GM13977 (cell line): Measurements from ENCODE around the gene USP36.
A peak's percentile ranks its signal among the peaks of the same experiment; 100 is the strongest.

ENCODE experiments used
- DNase-seq: peaks from one replicate; pipeline ENCODE4 v3.0.0; 2012; ENCODE audit warnings: low spot score
- in situ Hi-C: fragments of 300-500 bp; cut with MboI; formaldehyde crosslinking; loops from one replicate; pipeline ENCODE4 v1.12.0; 2022; ENCODE audit warnings: low sequenced_read_pairs, low pct_unique_long_range_greater_than_20kb, mixed read lengths, inconsistent platforms; ENCODE audit not compliant: unreplicated experiment
- TF ChIP-seq, protein P1 (sequence below): IDR thresholded peaks from 2 replicates; pipeline ENCODE4 v1.5.1; 2012; ENCODE audit warnings: mild to moderate bottlenecking, control low read depth; ENCODE audit not compliant: insufficient read depth; ENCODE audit errors: extremely low read depth, missing control alignments

USP36 gene

DNA sequence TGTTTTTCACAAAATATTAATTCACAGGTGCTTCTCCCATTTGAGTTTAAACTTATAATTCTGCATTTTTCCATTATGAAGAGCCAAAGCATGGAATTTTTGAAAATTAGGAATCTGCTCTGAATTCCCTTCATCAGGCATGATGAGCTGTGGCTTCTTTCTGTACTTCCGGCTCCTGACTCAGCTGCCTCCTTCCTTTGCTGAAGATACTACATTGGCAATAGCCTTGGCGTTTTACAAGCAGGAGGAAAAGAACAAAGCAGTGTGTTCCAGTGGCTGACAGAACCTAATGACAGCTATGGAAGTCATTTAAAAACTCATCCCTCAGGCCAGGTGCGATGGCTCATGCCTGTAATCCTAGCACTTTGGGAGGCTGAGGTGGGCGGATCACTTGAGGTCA lies 18.4 kb upstream of the USP36 start:
- in situ Hi-C loops = no loop called here
- no peak for DNase-seq
- TF ChIP-seq, protein P1, sequence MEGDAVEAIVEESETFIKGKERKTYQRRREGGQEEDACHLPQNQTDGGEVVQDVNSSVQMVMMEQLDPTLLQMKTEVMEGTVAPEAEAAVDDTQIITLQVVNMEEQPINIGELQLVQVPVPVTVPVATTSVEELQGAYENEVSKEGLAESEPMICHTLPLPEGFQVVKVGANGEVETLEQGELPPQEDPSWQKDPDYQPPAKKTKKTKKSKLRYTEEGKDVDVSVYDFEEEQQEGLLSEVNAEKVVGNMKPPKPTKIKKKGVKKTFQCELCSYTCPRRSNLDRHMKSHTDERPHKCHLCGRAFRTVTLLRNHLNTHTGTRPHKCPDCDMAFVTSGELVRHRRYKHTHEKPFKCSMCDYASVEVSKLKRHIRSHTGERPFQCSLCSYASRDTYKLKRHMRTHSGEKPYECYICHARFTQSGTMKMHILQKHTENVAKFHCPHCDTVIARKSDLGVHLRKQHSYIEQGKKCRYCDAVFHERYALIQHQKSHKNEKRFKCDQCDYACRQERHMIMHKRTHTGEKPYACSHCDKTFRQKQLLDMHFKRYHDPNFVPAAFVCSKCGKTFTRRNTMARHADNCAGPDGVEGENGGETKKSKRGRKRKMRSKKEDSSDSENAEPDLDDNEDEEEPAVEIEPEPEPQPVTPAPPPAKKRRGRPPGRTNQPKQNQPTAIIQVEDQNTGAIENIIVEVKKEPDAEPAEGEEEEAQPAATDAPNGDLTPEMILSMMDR = no peak

DNA sequence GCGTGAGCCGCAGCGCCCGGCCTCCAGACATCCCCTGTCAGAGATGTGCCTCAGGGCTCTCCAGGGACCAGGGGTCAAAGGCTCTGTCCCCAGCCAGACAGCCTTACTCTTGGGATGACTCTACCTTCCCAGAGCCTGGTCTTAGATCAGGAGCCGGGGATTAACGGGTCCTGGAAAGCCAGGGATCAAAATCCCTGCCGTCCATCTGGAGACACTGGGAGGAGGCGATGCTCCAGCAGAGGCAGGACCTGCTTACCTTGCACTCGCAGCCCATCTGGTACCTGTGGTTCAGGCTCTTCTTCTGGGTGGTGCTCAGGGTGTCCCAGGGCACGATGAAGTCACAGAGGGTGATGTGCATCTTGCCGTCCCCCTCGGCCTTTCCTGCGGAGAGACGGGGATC lies 16.7 kb upstream of the USP36 start:
- no peak for DNase-seq
- in situ Hi-C loops = no loop called here
- TF ChIP-seq, protein P1 = no peak

DNA sequence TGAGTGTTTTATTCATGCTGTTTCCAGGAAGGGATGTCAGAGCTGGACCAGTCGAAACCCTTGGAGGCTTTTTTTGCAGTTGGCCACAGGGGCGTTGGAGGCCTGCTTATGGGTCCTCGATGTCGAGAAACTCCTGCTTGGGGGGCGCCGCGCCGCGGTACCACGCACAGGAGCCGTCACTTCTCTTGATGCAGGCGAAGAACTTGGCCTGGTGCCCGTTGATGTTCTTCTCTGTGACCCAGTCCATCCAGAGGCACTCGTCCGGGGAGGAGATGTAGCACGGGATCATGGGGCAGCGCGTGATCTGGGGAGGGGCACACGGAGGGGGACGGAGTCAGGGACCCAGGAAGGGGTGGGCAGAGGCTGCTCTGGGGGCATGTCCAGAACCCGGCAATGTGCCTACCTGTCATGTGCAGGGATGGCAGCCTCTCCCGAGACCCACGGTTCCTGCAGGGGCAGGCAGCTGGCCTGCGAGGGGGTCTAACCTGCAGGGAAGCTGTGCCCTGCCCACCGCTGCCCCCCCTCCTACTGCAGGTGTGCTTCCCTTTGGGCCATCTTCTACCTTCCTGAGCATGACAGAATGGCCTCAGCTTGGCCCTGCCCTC lies 15.0 kb upstream of the USP36 start:
- in situ Hi-C loops = no loop called here
- TF ChIP-seq, protein P1 = no peak
- DNase-seq = no peak

DNA sequence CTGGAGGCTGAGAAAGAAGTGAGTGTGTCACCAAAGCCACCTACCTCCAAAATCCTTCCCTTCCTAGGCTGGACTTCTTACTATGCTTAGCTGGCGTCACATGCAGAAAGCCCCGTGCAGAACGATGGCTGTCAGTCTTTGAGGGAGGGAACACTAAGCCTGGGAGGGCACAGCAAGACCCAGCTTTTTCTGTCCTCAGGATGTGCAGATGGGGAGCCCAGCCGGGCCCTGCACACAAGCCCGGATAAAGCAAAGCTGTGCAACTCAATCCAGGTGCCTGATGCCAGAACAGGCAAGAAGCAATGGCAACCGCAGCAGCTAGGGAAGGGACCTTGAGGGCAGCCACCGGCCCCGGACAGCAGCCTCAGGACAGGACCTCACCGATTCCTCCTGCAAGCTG lies 13.9 kb upstream of the USP36 start:
- TF ChIP-seq, protein P1 = no peak
- DNase-seq = no peak
- in situ Hi-C loops = no loop called here

DNA sequence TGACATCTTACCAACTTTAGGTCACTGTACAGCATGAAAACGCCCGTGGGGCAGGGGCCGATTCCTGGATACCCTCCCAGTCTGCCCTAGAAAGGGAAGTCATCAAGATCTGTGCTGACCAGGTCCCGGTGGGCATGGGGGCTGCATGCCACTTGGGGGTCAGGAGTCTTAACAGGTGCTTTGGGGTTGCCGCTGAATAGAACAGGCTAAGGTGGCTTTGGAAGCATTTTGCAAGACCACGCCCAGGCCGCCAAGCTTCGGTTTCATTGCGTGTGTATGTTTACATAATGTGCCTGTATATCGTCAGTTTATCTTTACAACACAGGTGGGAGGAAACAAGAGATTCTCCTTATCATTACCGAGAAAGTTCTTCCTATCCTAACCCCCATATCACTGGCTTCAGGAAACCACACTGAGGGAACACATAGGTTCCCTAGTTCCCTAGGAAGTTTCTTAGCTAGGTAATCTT lies 13.3 kb upstream of the USP36 start:
- TF ChIP-seq, protein P1 = no peak
- in situ Hi-C loops = no loop called here
- no peak for DNase-seq

DNA sequence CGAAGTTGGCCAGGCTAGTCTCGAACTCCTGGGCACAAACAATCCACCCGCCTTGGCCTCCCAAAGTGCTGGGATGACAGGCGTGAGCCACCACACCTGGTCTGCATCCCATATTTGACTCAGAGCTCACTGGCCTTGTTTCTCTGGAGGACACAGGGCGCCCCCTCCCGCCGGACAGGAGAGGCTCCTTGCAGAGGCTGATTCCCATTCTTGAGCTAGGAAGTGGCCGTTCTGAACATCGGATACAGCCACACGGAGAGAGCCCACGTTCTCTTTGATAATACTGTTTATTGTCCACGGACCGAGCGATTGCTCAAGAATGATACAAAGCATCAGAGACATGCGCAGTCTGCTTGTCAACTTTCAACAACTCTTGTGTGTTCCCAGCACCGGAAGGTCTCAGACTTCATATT lies 12.1 kb upstream of the USP36 start:
- in situ Hi-C loops = no loop called here
- TF ChIP-seq, protein P1 = peak; percentile 15
- DNase-seq = no peak

DNA sequence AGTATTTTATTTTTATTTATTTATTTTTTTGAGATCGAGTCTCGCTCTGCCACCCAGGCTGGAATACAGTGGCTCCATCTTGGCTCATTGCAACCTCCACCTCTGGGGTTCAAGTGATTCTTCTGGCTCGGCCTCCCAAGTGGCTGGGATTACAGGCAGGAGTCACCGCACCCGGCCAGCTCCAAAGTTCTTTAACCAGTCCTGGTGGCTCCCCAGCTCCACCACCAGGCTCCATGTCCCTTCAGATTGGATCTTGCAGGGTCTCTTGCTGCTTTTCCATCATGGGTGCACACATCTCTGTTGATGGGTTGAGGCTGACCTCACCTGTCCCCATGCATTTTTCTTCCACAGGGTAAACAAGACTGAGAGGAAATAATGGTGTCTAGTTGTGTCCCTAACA lies 8.4 kb upstream of the USP36 start:
- in situ Hi-C loops = loop anchor here (25.0 kb wide), 1 partner anchor 337 kb away; no protein-coding TSS in a partner anchor
- TF ChIP-seq, protein P1 = no peak
- DNase-seq = no peak
